DND-41 (cell line): ENCODE results near the gene PGA3.

Experiments
- CTCF ChIP-seq: IDR thresholded peaks from 2 replicates; pipeline ENCODE4 v1.5.1; 2012; ENCODE audit warnings: borderline replicate concordance, low read length, moderate library complexity, mild to moderate bottlenecking; ENCODE audit not compliant: poor library complexity, severe bottlenecking; ENCODE audit errors: extremely low read depth
- EZH2 ChIP-seq: IDR thresholded peaks from 3 replicates; pipeline ENCODE4 v1.6.1; 2012; ENCODE audit warnings: borderline replicate concordance, low read depth, mild to moderate bottlenecking, moderate library complexity, low read length, inconsistent platforms; ENCODE audit not compliant: severe bottlenecking

- TF ChIP-seq CTCF: no peak
- no peak for TF ChIP-seq EZH2
Observed at GRCh38 chr11:61172888-61173287, 30.4 kb upstream of the PGA3 start.
